HG02759 (cell line): ENCODE measurements around the gene ATG10.
"Not testable (repeated sequence)": the region's sequence is repeated elsewhere in the genome, so short reads cannot be mapped to it uniquely, and the experiment has no call there.

ENCODE experiments used
- ATAC-seq: cut with Tn5 transposase; IDR thresholded peaks from one replicate; pipeline ENCODE4 v1.9.1; 2021; ENCODE audit warnings: mild to moderate bottlenecking, moderate library complexity; ENCODE audit not compliant: unreplicated experiment

Gene ATG10

GRCh38 chr5:82111191-82111590, 139.4 kb downstream of the ATG10 start:
- no peak for ATAC-seq

- ATAC-seq, result no peak
Observed at GRCh38 chr5:82115858-82116257, 144.0 kb downstream of the ATG10 start.

- no peak for ATAC-seq
Observed at GRCh38 chr5:82119889-82120288, 148.1 kb downstream of the ATG10 start.

GRCh38 chr5:82129723-82130285, 158.0 kb downstream of the ATG10 start:
- no peak for ATAC-seq

GRCh38 chr5:82130602-82131001, 158.8 kb downstream of the ATG10 start:
- no peak for ATAC-seq

GRCh38 chr5:82137205-82137604, 165.4 kb downstream of the ATG10 start:
- no peak for ATAC-seq

GRCh38 chr5:82139837-82140236, 168.0 kb downstream of the ATG10 start:
- ATAC-seq, result not testable (repeated sequence)

GRCh38 chr5:82142217-82142841, 170.5 kb downstream of the ATG10 start:
- no peak for ATAC-seq

- ATAC-seq, result no peak
Observed at GRCh38 chr5:82142928-82143577, 171.2 kb downstream of the ATG10 start.

- no peak for ATAC-seq
Observed at GRCh38 chr5:82147860-82148573, 176.2 kb downstream of the ATG10 start.

- no peak for ATAC-seq
Observed at GRCh38 chr5:82149434-82149833, 177.6 kb downstream of the ATG10 start.

GRCh38 chr5:82150559-82150958, 178.7 kb downstream of the ATG10 start:
- no peak for ATAC-seq

GRCh38 chr5:82151204-82151603, 179.4 kb downstream of the ATG10 start:
- no peak for ATAC-seq

GRCh38 chr5:82151662-82152061, 179.8 kb downstream of the ATG10 start:
- no peak for ATAC-seq

GRCh38 chr5:82152978-82153481, 181.2 kb downstream of the ATG10 start:
- ATAC-seq, result no peak

GRCh38 chr5:82154776-82155175, 183.0 kb downstream of the ATG10 start:
- no peak for ATAC-seq

- no peak for ATAC-seq
Observed at GRCh38 chr5:82155305-82155704, 183.5 kb downstream of the ATG10 start.

- no peak for ATAC-seq
Observed at GRCh38 chr5:82156874-82157273, 185.1 kb downstream of the ATG10 start.

GRCh38 chr5:82158755-82159413, 187.1 kb downstream of the ATG10 start:
- no peak for ATAC-seq

GRCh38 chr5:82160948-82161347, 189.1 kb downstream of the ATG10 start:
- ATAC-seq, result no peak

GRCh38 chr5:82162573-82162972, 190.8 kb downstream of the ATG10 start:
- no peak for ATAC-seq
